GM21717 (cell line): ENCODE data around the gene NAALADL1.

ENCODE experiments used
- ATAC-seq: cut with Tn5 transposase; IDR thresholded peaks from one replicate; pipeline ENCODE4 v1.9.1; 2021; ENCODE audit warnings: mild to moderate bottlenecking, moderate library complexity; ENCODE audit not compliant: unreplicated experiment

NAALADL1 gene

GRCh38 chr11:65083134-65083833 is 24.9 kb upstream of the NAALADL1 start:
- peak; percentile 22 for ATAC-seq

GRCh38 chr11:65078786-65079342 is 20.5 kb upstream of the NAALADL1 start:
- ATAC-seq: no peak

GRCh38 chr11:65078151-65078550 is 19.8 kb upstream of the NAALADL1 start:
- no peak for ATAC-seq

GRCh38 chr11:65077451-65077850 is 19.1 kb upstream of the NAALADL1 start:
- no peak for ATAC-seq

- no peak for ATAC-seq
Measured at GRCh38 chr11:65072631-65072966, 14.2 kb upstream of the NAALADL1 start.

GRCh38 chr11:65071907-65072630 is 13.7 kb upstream of the NAALADL1 start:
- no peak for ATAC-seq

GRCh38 chr11:65069217-65069616 is 10.9 kb upstream of the NAALADL1 start:
- ATAC-seq: no peak

- ATAC-seq: no peak
Measured at GRCh38 chr11:65067446-65067845, 9.1 kb upstream of the NAALADL1 start.

GRCh38 chr11:65066805-65067291 is 8.5 kb upstream of the NAALADL1 start:
- ATAC-seq: no peak

- ATAC-seq: no peak
Measured at GRCh38 chr11:65066315-65066714, 8.0 kb upstream of the NAALADL1 start.

GRCh38 chr11:65065851-65066250 is 7.5 kb upstream of the NAALADL1 start:
- no peak for ATAC-seq

GRCh38 chr11:65064847-65065240 is 6.5 kb upstream of the NAALADL1 start:
- no peak for ATAC-seq

- no peak for ATAC-seq
Measured at GRCh38 chr11:65063532-65063931, 5.2 kb upstream of the NAALADL1 start.

- ATAC-seq: no peak
Measured at GRCh38 chr11:65060913-65061408, 2.6 kb upstream of the NAALADL1 start.

- ATAC-seq: no peak
Measured at GRCh38 chr11:65059959-65060824, 1.8 kb upstream of the NAALADL1 start.

- ATAC-seq: no peak
Measured at GRCh38 chr11:65059523-65059922, 1.2 kb upstream of the NAALADL1 start.

- ATAC-seq: no peak
Measured at GRCh38 chr11:65058012-65058411, 341 bp downstream of the NAALADL1 start.

GRCh38 chr11:65057526-65057925 is 827 bp downstream of the NAALADL1 start:
- no peak for ATAC-seq

- no peak for ATAC-seq
Measured at GRCh38 chr11:65056999-65057398, 1.4 kb downstream of the NAALADL1 start.

- ATAC-seq: no peak
Measured at GRCh38 chr11:65055538-65055937, 2.8 kb downstream of the NAALADL1 start.
